Activated T-cell treated with anti-CD3 and anti-CD28 coated beads, Interleukin-2, amount 50 U/mL, for 72 hours (primary cell): ENCODE data around the gene ELL. TPM values are rescaled to one million over a fixed set of nuclear protein-coding genes. Genes with fewer than 3 reads are reported as not detected.

Experiments used
- ATAC-seq, 2 donors: fragments of 150-1000 bp; cut with Tn5 transposase; replicated peaks in 1 of 2; 2 replicates each; pipeline ENCODE4 v1.10.0; 2021; ENCODE audit warnings: moderate library complexity in 2 of 2, mild to moderate bottlenecking in 1 of 2
- DNase-seq, 2 donors: peaks; one replicate each; pipeline ENCODE4 v3.0.0; 2021 to 2022; ENCODE audit warnings: mixed read lengths in 1 of 2
- H3K27ac Mint-ChIP-seq: one replicate; pipeline ENCODE4 v1.8.0; 2022; ENCODE audit warnings: mild to moderate bottlenecking, moderate library complexity, mixed read lengths
- H3K27me3 Mint-ChIP-seq: one replicate; pipeline ENCODE4 v1.8.0; 2022; ENCODE audit warnings: low read depth, mixed read lengths
- H3K36me3 Mint-ChIP-seq, 2 donors: one replicate each; pipeline ENCODE4 v1.8.0; 2022; ENCODE audit warnings: mixed read lengths in 2 of 2, mild to moderate bottlenecking in 1 of 2; ENCODE audit not compliant: insufficient read depth in 2 of 2
- H3K4me1 Mint-ChIP-seq: one replicate; pipeline ENCODE4 v1.8.0; 2022; ENCODE audit warnings: low read depth, mixed read lengths
- H3K4me3 Mint-ChIP-seq, 2 donors: one replicate each; pipeline ENCODE4 v1.8.0; 2022; ENCODE audit warnings: mild to moderate bottlenecking in 2 of 2, mixed read lengths in 2 of 2, moderate library complexity in 2 of 2
- H3K9me3 Mint-ChIP-seq, 2 donors: one replicate each; pipeline ENCODE4 v1.8.0; 2022; ENCODE audit warnings: mixed read lengths in 2 of 2
- total RNA-seq, 2 donors: library from RNA; stranded (reverse); gene quantifications; one replicate each; pipeline ENCODE4 v1.2.3, GENCODE V29; 2022

ELL gene
- total RNA-seq, 2 donors from 2014 or later = 25.9 to 32.3 TPM

GRCh38 chr19:18475762-18476331, 46.0 kb downstream of the ELL start:
- Mint-ChIP-seq H3K9me3 (no peaks in the 10 kb centered on the region), H3K4me1 (peaks cover 50% of the 10 kb centered on the region), H3K27ac (peak overlapping the region; percentile 86), H3K36me3 (no peaks in the 10 kb centered on the region), H3K27me3 (no peaks in the 10 kb centered on the region), H3K4me3 (no peak overlapping the region)
- no peak for DNase-seq
- ATAC-seq = no peak

- no peaks in the 10 kb centered on the region for H3K9me3 Mint-ChIP-seq
- peak in 1 of 2 donors; percentile 16 for ATAC-seq
- peaks cover 43% of the 10 kb centered on the region for H3K4me1 Mint-ChIP-seq
Observed at GRCh38 chr19:18475004-18475453, 46.8 kb downstream of the ELL start.

DNA sequence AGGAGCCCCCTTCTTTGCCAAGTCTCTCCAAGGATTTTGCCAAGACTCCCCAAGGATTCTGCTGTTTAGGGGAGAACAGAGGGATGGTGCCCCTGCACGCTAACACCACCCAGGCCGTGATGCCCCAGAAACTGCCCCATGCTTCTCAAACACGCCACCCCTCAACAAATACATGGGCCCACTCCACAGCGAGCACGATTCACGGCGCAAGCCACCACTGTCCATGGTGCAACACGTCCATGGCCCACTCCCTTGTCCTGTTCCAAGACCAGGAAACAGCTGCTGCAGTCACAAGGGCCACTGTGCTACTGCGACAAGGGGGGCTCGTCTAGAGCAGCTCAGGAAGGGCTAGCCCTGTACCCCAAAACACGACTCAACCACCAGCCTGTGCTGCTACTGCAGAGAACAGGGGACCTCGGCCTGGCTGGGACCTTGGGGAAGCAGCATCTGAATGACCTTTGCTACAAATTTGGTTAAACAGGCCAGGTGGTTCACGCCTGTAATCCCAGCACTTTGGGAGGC, 47.4 kb downstream of the ELL start:
- ATAC-seq (no peak), DNase-seq (no peak)
- Mint-ChIP-seq H3K9me3 (no peaks in the 10 kb centered on the region), H3K4me1 (peaks cover 42% of the 10 kb centered on the region), H3K36me3 (no peaks in the 10 kb centered on the region), H3K27me3 (no peaks in the 10 kb centered on the region), H3K4me3 (no peak overlapping the region), H3K27ac (no peak overlapping the region)

More at GRCh38 chr19:18475004-18475453, 46.8 kb downstream of the ELL start:
- DNase-seq = no peak
- no peaks in the 10 kb centered on the region for H3K27me3 Mint-ChIP-seq
- H3K27ac Mint-ChIP-seq = peak overlapping the region; percentile 86
- peak overlapping the region in 1 of 2 donors; percentile 60 for H3K4me3 Mint-ChIP-seq
- no peaks in the 10 kb centered on the region for H3K36me3 Mint-ChIP-seq

DNA sequence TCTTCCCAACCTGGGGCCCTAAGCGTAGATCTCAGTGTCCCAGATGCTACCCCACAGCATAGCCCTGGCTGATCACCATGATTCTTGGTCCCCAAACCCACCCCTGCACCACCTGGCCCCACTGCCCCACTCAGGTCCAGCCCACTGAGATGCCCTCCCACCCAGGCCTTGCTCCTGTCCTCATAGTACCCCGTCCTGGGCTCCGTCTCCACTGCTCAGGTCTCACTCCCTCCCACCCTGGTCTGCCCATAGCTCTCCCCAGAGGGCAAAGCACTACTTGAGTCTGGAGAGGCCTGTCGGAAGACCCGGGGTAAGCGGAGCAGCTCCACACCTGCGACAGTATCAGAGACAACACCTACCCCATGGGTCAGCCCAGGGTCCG, 48.2 kb downstream of the ELL start:
- no peaks in the 10 kb centered on the region for H3K9me3 Mint-ChIP-seq
- no peak for DNase-seq
- no peak overlapping the region for H3K27ac Mint-ChIP-seq
- peaks cover 34% of the 10 kb centered on the region for H3K4me1 Mint-ChIP-seq
- ATAC-seq = no peak
- H3K4me3 Mint-ChIP-seq = no peak overlapping the region
- no peaks in the 10 kb centered on the region for H3K27me3 Mint-ChIP-seq
- no peaks in the 10 kb centered on the region for H3K36me3 Mint-ChIP-seq

GRCh38 chr19:18473003-18473705, 48.7 kb downstream of the ELL start:
- H3K4me1 Mint-ChIP-seq = peaks cover 33% of the 10 kb centered on the region
- H3K36me3 Mint-ChIP-seq = no peaks in the 10 kb centered on the region
- H3K27me3 Mint-ChIP-seq = no peaks in the 10 kb centered on the region
- H3K9me3 Mint-ChIP-seq = no peaks in the 10 kb centered on the region
- H3K4me3 Mint-ChIP-seq = no peak overlapping the region
- ATAC-seq (no peak), DNase-seq (no peak)
- no peak overlapping the region for H3K27ac Mint-ChIP-seq

DNA sequence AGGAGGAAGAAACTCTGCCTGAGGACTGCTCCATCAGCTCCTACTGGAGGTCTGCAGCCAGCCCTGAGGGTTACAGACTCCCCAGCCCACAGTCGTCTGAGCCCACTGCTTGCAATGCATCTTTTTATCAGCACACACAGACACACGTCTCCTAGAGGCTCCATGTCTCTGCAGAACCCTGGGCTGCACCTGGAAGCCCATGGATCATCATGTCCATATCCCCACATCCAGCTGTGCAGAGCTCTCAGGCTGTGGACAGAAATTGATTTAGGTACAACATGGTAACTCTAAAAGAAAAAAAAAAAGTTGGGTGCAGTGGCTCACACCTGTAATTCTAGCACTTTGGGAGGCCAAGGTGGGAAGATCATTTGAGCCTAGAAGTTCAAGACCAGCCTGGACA, 51.1 kb downstream of the ELL start:
- no peaks in the 10 kb centered on the region for H3K27me3 Mint-ChIP-seq
- no peak overlapping the region for H3K27ac Mint-ChIP-seq
- no peak for DNase-seq
- no peak overlapping the region for H3K4me3 Mint-ChIP-seq
- no peaks in the 10 kb centered on the region for H3K9me3 Mint-ChIP-seq
- H3K4me1 Mint-ChIP-seq = peaks cover 20% of the 10 kb centered on the region
- no peaks in the 10 kb centered on the region for H3K36me3 Mint-ChIP-seq
- no peak for ATAC-seq

DNA sequence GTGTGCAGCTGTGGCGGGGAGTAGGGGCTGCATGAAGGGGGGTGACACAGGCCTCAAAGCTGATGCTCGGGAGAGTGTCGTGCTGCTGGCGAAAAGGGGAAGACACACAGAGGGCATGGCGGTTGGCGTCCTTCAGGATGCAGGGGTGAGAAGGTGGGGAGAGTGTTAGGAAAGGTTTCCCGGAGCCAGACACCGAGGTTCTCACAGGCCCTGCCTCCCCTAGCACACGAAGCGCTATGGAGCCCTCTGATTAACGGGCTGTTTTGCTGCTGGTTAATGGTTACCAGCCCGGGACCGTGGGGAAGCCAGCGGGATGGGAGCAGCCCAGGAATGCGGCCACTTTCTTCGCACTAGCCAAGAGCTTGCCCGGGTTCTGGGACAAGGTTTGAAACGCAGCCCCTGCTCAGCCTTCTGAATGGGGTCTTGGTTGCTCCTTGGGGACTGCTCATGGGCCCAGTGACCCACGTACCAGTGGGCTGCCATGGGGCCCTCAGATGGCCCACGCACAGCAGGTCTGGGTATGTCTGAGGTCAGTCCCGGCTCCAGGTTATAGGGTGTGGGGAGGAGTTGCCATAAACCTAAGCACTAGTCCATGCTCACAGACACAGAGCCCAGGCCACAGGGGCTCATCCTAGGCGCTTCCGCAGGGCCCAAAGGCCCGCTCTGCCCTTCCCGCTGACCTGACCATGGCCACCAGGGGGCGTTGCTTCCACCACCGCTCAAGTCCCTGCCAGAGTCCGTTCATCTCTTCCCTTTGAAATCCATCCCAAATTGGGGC, 52.6 kb downstream of the ELL start:
- Mint-ChIP-seq H3K36me3 (no peaks in the 10 kb centered on the region), H3K27ac (no peak overlapping the region), H3K4me3 (no peak overlapping the region), H3K27me3 (no peaks in the 10 kb centered on the region), H3K4me1 (peaks cover 19% of the 10 kb centered on the region), H3K9me3 (no peaks in the 10 kb centered on the region)
- DNase-seq (peak; percentile 64 to 73), ATAC-seq (peak; percentile 62 to 64)

- DNase-seq (no peak), ATAC-seq (no peak)
- Mint-ChIP-seq H3K9me3 (no peaks in the 10 kb centered on the region), H3K4me1 (peaks cover 19% of the 10 kb centered on the region), H3K4me3 (no peak overlapping the region), H3K36me3 (no peaks in the 10 kb centered on the region), H3K27me3 (no peaks in the 10 kb centered on the region), H3K27ac (no peak overlapping the region)
Observed at GRCh38 chr19:18468517-18468916, 53.4 kb downstream of the ELL start.

DNA sequence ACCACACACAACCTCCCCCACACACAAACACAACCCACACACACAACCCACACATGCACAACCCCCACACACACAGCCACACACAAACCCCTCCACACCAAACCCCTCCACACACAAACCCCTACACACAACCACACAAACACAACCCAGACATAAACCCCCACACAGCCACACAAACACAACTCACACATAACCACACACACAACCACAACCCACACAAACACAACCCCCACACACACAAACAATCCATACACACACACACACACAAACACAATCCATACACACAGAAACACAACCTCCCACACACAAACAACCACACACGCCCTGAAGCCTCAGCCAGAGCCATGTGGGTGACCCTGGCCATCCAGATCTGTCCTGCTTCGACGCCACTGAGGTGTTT, 53.9 kb downstream of the ELL start:
- peaks cover 19% of the 10 kb centered on the region for H3K4me1 Mint-ChIP-seq
- no peak for ATAC-seq
- no peaks in the 10 kb centered on the region for H3K27me3 Mint-ChIP-seq
- no peaks in the 10 kb centered on the region for H3K9me3 Mint-ChIP-seq
- no peak overlapping the region for H3K4me3 Mint-ChIP-seq
- H3K27ac Mint-ChIP-seq = peak overlapping the region; percentile 8
- peaks cover 0 to 1% of the 10 kb centered on the region in 2 donors for H3K36me3 Mint-ChIP-seq
- no peak for DNase-seq

GRCh38 chr19:18466354-18466753, 55.5 kb downstream of the ELL start:
- no peaks in the 10 kb centered on the region for H3K9me3 Mint-ChIP-seq
- H3K36me3 Mint-ChIP-seq = peaks cover 2 to 3% of the 10 kb centered on the region in 2 donors
- peaks cover 19% of the 10 kb centered on the region for H3K4me1 Mint-ChIP-seq
- ATAC-seq (no peak), DNase-seq (no peak)
- no peak overlapping the region for H3K4me3 Mint-ChIP-seq
- H3K27ac Mint-ChIP-seq = no peak overlapping the region
- no peaks in the 10 kb centered on the region for H3K27me3 Mint-ChIP-seq

DNA sequence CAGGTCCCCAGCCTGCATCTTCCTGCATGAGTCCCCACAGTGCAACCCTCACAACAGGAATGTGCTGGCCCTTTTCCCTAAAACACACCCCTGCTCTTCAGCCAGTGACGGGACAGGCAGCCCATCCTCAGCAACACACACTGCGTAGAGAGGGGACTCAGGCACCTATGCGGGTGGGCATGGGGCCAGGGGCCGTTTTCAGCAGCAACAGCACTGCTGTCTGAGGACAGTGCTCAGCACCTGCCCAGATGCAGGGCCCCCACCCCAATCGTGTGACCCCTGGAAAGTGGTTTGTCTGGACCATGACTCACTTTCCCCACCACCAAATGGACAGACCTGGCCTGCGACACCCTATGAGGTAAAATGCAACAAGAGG, 55.9 kb downstream of the ELL start:
- H3K9me3 Mint-ChIP-seq = no peaks in the 10 kb centered on the region
- H3K4me3 Mint-ChIP-seq = no peak overlapping the region
- no peaks in the 10 kb centered on the region for H3K27me3 Mint-ChIP-seq
- H3K36me3 Mint-ChIP-seq = peaks cover 2 to 3% of the 10 kb centered on the region in 2 donors
- DNase-seq (no peak), ATAC-seq (no peak)
- no peak overlapping the region for H3K27ac Mint-ChIP-seq
- peaks cover 19% of the 10 kb centered on the region for H3K4me1 Mint-ChIP-seq

GRCh38 chr19:18465214-18465963, 56.5 kb downstream of the ELL start:
- Mint-ChIP-seq H3K9me3 (no peaks in the 10 kb centered on the region), H3K4me1 (peaks cover 19% of the 10 kb centered on the region), H3K27ac (no peak overlapping the region), H3K36me3 (peaks cover 2 to 3% of the 10 kb centered on the region in 2 donors), H3K4me3 (no peak overlapping the region), H3K27me3 (no peaks in the 10 kb centered on the region)
- DNase-seq = no peak
- no peak for ATAC-seq

DNA sequence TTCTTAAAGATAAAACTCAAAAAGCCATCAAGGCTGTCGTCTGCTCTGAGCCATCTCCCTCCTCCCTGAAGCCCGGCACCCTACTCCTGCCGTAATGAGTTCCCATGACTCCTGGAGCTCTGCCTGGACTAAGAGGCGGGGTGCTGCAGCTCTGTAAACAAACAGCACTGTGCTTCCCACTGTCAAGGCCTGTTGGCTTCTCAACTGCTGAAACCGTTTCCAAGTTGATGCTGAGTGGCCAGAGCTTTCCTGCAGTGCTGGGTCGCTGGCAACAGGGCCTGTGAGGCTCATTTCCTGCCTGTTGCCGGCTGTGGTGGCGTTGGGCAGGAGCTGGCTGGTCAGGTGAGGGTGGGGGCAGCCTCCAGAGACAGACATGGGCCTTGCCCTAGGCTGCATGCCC, 57.2 kb downstream of the ELL start:
- DNase-seq (no peak), ATAC-seq (no peak)
- Mint-ChIP-seq H3K9me3 (no peaks in the 10 kb centered on the region), H3K27me3 (no peaks in the 10 kb centered on the region), H3K27ac (no peak overlapping the region), H3K4me1 (peaks cover 16% of the 10 kb centered on the region), H3K36me3 (peaks cover 2 to 3% of the 10 kb centered on the region in 2 donors), H3K4me3 (no peak overlapping the region)
